Stimulated activated CD8-positive, alpha-beta memory T cell treated with anti-CD3 and anti-CD28 coated beads, Interleukin-15, amount 100 ng/mL, for 4 hours (primary cell): ENCODE results near the gene SLC45A1.

Source experiments
- DNase-seq, 2 donors: peaks; one replicate each; pipeline ENCODE4 v3.0.0-alpha.2; 2020; ENCODE audit warnings: low read depth in 2 of 2

SLC45A1 gene

DNA sequence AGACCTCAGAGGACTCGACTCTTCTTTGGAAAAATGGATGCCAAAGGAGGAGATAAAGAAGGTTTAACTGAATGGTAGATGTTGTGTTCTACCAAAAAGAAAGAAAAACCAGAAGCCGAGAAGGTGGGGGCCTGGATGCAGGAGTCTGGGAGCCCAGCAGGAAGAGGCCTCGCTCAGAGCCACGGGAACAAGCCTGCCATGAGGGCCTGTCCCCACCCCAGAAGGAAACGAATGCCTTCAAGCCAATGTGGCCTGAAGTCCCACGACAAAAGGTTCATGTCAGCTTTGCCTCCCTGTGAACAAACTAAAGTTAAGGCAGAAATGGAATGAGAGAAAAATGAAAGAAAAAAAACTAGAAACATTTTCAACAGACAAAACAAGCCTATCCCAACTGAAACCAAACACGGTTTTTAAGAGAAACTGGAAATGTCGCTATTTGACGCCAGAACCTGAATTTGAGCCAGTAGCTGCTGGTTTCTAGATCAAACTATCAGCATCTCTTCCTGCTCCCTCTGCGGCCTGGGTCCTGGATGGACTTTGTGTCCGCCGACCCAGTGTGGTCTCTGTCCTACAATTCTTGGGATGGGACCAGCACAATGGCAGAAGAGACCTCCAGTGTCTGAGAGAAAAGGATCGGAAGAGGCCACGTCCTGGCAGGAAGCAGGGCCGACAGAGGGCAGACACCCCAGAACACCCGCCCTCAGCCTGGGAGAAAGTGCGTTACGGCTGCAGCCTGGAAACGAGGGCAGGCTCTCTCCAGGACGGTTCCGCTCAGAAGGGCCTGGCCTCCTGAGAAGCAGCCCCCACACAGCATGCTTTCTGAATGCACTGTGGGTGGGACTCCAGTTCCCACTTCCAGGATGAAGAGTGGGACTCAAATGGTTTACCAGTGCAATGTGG lies 35.2 kb downstream of the SLC45A1 start:
- DNase-seq = no peak

- DNase-seq = no peak
Observed at GRCh38 chr1:8354038-8354437, 36.1 kb downstream of the SLC45A1 start.

DNA sequence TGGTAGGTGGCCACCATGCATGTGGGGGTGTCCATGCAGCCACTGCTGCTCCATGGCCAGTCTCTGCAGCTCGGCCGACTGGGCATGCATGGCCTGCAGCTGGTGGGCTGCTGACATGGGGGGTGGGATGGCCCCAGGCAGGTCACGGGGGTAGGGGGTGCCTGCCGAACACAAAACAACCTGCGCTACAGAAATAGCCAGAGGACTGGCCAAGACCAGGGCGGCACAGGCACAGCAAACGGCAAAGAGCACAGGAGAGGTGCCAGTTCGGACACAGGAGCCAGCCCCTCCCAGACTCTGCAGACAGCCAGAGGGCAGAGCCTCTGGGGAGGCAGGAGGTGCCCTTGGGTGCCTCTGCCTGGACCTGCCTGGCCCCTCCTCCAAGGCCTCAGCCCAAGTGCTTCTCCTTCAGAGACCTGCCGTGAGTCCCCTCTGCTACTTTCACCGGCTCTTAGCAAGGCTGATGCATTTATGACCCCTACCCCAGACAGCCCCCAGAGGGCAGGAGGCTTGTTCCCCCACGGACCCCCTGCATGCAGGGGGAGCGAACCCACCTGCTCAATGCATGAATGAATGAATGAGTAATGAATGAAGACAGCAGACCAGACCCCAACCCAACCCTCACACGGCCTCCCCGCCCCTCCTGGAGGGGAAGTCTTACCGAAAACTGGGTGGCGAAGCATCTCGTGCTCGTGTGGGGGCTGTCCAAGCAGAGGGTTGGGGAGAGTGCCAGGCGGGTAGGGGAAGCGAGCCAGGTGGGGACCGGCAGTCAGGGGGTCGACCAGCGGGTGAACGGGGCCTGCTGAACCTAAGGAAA lies 37.7 kb downstream of the SLC45A1 start:
- no peak for DNase-seq

GRCh38 chr1:8356256-8357209 lies 38.6 kb downstream of the SLC45A1 start:
- no peak for DNase-seq

DNA sequence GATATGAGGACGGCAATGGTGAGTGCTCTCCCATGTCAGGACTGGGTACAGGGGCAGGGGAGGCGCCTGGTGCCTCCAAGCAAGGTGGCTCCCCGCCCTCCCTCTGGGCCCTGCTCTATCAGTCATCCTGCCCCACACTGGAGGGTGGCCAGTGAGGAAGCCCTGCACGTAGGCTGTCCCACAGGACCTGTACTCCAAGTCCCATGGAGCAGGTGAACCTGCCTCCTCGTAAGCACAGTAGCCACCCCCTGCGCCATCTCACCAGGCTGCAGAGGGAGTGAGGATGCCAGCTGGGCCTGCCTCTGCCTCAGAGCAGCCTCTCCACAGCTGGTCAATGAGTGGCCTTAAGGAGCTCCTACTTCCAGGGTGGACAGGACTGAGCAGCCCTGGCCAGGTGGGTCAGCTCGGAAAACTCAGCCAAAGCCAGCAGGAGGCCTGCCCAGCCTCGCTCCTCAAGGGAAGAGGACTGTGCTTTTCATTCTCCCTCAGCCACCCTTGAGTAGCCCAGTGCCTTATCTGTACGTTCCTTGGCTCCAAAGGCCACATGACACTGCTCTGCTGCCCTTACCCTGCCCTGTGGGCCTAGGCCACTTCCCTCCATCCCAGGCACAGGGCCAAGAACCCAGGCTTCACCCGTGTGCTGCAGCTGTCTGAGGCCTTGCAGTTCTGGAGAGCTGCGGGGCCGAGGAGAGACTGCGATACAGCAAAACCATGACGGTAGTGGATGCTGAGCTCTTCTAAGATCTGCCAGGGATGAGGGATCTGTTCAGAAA lies 39.6 kb downstream of the SLC45A1 start:
- DNase-seq = no peak

GRCh38 chr1:8358241-8358896 lies 40.5 kb downstream of the SLC45A1 start:
- no peak for DNase-seq

DNA sequence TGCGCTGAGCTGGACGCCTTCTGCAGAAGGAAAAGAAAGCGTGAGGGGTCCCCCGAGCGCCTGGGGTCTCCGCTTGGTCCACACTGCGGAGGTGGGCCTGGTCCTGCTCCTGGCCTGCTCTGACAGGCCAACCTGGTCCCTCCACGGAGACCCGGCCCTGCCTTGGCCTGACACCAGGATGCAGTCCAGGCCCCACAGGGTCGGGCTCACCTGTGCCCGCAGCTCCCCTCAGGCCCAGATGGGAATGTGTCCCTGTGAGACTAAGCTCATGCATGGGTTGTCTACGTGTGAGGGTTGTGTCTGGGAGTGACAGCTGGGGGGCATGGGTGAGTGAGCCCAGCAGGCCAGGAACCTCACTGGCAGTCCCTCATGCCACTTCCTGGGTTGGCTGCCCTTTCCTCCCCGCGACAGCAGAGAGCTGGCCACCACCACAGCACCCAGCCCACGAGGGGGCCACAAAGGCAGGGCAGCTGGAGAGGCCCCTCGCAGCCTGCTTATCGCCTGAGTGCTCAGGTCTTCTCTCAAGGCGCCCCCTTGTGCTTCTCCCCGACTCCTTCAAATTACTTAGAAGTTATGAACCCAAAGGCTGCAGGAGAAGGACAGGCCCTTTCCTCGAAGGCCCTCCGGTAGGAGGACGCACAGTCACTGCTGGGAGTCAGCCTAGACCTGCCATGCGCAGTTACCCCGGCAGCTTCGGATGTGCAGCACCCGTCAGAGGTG lies 41.1 kb downstream of the SLC45A1 start:
- no peak for DNase-seq

DNA sequence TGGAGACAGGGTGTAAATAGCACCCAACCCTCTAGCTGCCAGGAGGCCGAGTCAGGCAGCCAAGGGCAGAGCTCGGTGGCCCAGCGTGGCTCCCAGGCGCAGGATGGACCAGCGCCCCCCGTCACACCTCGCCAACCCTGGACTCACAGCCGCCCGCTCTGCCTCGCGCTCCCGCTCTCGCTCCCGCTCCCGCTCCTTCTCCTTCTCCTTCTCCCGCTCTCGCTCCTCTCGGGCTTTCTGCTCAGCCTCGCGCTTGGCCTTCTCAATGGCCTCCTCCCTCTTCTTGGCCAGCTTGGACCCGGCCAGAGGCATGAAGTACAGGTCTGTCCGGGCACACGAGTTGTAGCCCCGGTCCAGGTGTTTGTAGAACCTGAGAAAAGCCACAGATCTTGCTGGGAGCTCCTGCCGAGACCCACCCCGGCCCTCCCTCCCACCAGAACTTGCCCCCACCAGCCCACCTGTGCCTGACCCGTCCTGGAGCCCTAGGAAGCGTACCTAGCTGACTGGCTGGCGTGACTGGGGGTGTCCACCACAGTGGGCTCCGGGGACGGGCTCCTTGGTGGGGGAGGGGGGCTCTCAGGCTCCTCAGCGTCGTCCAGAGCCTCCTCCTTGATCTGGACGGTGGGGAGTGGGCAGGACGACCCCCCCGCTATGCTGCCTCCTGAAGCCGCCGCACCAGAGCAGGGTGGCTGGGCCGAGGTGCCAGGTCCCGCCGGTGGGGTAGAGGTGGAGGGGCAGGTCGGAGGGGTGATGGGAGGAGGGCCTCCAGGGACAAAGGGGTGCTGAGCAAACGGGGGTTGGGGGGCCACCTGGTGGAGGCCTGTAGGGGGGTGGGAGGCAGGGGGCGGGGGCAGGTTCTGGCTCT lies 41.9 kb downstream of the SLC45A1 start:
- no peak for DNase-seq

- no peak for DNase-seq
Observed at GRCh38 chr1:8360493-8361197, 42.7 kb downstream of the SLC45A1 start.

DNA sequence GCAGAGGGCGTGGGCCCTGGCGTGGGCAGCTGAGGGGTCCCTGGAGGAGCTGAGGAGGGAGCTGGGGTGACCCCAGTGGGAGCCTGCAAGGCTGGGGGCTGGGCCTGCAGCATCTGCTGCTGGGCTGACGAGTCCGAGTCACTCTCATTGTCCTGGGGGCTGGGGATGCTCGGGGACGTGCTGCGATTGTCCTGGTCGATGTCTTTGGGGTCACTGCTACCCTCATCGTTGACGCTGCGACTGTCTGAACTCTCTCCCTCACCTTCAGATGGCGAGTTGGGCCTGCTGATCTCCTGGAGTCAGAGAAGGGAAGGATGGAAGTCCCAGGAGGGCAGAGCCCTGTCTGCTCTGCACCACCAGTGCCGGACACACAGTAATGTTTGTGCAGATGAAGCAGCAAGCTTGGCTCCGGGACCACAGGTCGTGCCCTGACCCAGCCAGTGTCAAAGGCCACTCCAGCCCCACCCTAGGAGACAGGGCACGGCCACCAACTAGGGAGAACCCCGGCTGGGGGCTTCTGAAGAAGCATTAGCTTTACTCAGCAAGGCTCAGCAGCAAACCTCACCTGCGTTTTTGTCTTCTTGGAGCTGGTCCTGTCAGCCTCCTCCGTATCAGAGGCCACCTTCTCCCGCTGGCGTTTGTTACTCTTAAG lies 43.4 kb downstream of the SLC45A1 start:
- DNase-seq = no peak

DNA sequence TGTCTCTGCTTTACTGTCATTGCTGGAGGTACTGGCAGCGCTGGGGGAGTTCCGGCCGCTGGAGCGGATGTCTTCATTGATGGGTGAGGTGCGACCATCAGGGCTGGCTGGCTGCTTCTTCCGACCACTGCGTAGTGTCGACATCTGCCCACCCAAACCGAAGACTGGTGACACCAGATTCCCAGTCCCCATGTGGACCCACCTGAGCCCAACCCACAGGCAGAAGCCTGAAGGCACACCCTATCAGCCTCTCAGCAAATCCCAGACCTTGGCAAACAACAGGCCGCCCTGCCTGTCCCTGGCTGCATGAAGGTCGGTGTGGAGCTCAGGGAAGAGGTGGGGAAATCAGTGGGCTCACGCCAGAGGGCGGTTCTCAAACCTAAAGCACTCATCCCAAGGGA lies 44.8 kb downstream of the SLC45A1 start:
- DNase-seq = no peak

- DNase-seq = no peak
Observed at GRCh38 chr1:8363186-8363766, 45.4 kb downstream of the SLC45A1 start.

GRCh38 chr1:8363767-8364301 lies 45.9 kb downstream of the SLC45A1 start:
- DNase-seq = no peak

- no peak for DNase-seq
Observed at GRCh38 chr1:8364528-8365442, 46.9 kb downstream of the SLC45A1 start.

DNA sequence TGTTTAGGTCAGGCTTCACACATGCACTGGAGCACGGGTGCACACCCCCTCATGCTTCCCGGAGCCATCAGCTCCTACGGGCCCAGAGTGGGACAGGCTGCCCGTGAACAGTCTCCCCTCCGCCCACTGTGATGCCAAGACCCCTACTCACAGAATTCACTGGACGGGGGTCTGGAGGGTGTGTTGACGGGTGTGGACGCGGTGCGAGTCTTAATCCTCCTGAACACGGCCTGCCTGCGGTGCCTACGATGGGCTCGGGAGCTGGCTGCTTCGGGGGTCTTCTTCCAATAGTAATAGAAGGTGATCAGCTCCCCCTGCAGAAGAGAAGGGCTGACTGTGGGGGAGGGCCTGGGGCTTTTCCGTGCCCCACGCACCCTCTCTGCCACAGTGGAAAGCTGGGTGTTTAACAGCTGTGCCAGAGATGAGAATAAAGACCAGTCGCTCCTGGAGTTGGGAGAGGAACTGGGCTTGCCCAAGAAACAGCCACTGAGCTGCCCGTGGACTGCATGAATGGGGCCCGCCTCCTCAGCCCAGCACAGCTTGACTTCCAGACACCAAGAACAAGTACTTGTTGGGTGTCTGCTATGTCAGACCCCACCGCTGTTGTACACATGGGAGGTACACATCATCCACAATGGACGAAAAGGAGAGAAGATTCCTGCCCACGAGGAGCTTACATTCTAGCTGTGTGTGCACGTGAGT lies 47.9 kb downstream of the SLC45A1 start:
- no peak for DNase-seq
